Stimulated activated CD4-positive, alpha-beta T cell treated with anti-CD3 and anti-CD28 coated beads, TNF-alpha, amount 100 ng/mL, for 24 hours (primary cell): ENCODE data around the gene MNT.

Source experiments
- DNase-seq, 3 experiments: peaks; one replicate each; pipeline ENCODE4 v3.0.0-alpha.2; 2020; ENCODE audit warnings: low read depth in 3 of 3

MNT gene

DNA sequence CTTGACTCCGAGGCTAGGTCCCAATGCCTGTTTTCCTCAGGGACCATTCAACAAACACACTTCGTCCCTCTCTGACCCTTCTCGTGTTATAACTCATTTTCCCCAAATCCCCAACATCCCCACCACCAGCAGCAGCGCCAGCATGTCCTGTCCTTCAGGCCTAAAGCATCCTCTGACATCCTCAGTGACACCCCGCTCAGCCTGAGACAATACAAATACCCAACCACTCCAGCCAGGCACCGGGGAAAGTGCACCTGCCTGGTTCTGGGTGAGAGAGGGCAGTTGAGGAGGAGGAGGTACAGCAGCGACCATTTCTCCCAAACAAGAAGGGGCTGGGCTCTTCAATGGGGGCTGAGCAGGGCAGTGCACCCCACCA, 4.7 kb downstream of the MNT start:
- DNase-seq = no peak

DNA sequence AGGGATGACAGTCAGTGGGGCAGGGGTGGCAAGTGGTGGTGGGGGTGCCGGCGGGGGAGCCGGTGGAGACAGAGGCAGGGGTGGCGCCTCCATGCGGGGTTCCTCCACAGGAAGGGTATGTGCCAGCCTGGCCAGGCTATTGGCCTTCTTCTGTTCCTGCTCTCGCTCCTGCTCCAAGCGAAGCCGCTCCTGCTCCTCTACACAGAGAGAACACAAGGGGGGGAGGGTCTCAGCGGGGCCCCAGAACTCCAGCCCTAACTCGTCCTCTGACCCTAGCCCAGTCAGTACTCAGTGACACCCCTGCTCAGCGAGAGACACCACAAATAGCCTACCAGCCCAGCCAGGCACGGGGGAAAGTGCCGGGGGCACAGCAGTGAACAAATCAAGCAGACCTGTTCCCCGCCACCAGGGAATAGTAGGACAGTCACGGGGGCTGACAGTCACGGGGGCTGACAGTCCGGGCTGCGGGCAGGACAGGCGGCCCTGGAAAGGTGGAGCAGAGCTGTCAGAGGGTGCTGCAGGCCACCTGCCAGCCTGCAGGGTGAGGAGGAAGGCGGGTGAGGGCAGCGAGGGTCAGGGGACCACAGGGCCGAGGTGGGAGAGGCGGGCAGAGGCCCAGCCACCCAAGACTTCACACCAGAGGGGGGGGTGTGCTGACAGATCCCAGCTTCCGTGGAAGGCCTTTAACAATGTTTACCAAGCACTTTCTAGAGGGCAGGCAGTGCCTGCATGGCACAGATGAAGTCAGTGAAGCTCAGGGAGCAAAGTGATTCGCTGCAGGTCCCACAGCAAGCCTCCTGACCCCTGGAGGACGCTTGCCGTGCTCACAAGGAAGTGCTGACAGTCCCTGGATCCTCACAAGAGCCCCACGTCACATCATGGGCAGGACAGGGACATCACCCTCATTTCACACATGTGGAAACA, 5.3 kb downstream of the MNT start:
- no peak for DNase-seq

DNA sequence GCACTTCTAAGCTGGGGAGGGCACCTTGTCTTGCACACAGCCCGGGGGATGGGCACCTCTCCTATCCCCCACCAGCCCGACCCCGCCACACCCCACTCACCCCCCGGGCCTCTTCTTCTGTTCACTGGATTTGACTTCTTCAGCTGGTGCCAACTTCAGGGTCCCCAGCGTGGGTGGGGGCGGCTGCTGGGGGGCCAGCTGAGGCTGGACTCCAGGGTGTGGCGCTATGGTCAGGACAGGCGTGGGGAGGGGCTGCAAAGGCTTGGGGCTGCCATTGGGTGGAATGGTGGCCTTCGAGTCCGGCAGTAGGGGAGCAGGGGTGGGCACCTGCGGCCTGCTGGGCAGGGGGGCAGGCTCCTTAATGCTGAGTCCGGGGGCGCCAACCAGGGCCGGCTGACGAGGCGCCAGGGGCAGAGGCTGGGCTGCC, 6.1 kb downstream of the MNT start:
- no peak for DNase-seq

DNA sequence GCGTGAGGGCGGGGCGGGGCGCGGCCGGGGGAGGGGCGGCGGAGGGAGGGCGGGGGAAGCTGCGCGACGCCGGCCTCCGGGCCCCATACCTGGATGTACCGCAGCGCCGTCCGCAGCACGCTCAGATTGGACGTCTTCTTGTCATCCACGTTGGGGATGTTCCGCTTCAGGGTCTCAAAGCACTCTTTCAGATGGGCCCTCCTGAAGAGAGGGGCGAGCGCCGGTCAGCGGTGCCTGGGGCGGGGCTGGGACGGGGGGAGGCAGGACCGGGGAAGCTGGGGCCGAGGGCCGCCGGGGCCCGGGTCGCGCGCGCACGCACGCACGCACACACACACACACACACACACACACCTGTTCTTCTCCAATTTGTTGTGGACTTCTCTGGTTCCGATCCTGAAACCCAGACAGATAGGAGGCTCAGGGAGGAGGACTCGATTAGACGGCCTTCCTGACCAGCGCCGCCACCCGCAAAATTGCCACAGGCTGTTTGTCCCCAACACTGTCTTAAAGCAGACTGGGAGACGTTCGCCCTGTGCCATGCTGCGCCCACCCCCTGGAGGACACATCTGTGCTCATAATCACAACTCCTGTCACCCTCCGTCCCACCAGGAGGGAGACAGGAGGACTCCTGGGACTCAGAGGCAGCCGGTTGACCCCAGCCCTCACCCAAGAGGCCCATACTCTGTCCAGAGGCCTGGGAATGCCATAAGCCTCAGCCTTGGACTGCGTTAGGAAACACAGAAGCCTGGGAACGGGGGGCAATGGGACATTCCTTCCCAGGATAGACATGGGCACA, 6.7 kb downstream of the MNT start:
- no peak for DNase-seq

DNA sequence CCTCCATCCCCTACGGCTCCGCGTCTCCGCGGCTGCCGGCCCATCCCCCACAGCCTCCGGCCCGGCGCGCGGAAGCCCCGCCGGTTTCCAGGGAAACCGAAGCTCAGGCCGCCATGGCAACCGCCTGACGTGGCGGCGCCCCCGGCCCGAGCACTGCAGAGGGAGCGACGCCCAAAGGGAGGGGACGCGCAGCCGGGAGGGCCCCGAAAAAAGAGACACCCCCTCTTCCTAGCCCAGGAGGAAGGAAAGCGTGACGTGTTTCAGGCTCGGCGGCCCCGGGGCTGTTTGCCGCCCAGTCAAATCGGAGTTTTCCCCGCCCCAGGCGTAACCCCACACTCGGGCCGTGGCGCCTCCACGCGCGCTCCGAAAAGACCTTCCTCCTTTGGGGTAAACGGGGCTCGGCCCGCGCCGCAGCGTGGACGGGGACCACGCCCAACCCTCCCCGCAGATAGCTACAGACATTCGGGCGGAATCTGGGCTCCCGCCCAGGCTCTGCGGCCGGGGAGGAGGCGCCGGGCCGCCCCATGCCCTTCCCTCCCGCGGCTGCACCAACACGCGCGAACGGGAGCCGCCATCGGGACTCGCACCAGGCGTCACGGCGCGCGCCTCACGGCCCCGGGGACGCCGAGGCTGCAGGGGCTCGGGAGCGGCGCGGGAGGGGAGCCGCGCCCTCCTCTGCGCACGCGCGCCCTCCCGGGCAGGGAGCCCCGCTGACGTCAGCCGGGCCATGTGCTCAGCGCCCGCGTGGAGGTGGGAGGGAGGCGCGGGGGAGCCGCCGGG, 7.5 kb downstream of the MNT start:
- peak; percentile 75 to 87 (median 80) for DNase-seq

DNA sequence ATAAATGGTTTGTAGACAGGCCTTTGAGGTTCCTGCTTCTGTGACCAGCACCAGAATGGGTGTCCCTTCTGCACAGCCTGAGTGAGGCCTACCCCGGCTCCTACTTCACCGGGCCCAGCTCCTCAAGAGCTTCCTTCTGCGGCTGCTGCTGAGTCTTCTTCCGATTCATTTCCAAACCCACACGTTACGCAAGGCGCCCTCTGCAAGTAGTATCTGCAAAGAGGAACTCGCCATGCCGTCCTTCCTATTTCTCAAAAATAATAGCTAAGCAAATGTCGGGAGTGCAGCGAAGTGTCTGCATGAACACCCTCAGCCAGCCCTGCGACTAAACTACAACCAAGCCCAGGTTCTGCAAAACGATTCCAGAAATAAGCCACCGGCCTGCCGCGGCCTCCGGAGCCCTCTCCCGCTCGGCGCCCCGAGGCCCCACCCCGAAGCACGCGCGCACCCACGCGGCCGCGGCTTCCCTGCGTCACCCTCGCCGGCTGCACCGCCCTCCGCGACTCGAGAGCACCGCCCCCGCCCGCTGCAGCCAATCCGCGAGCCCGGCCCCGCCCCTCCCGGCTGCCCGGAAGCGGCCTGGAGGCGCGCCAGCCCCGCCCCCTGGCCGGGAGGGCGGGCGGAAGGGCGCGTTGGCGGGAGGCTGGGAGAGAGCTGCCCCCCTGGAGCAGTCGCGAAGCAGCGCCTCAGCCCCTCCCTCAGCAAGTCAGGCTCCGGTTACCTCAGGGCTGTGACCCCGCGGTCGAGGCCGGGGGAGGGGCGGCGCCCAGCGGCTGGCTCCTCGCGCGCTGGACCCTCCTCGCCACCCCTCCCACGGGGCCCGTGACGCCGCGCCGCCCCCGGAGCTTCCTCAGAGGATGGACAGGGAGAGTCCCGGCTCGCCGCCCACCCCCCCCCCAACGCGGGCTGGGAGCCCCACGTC, 8.3 kb downstream of the MNT start:
- DNase-seq = peak; percentile 96 to 98 (median 97)

DNA sequence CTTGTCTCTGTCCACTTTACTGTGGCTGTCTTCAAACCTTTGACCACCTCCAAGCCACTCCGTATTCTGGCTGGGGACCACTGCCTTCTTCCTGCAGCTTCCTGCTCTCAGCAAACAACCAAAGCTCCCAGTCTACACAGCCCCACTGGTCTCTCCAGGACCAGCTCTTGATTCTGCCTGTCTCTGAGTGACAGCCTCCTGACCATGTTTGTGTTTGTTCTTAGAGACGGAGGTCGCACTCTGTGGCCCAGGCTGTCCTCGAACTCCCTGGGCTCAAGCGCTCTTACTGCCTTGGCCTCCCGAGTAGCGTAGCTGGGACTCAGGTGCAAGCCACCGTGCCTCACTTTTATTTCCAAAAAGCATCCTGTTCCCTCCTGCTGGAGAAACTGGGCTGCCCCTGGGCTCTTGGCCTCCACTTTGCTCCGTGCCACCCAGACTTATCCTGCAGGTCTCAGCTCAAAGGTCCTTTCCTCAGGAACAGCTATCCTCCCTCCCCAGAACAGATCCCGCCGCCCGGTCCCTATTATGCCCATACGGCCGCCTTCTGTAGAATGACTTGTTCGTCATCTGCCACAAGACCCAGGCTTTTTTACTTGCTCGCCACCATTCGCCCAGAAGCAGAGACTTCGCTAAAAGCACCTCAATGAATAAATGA, 9.1 kb downstream of the MNT start:
- no peak for DNase-seq

DNA sequence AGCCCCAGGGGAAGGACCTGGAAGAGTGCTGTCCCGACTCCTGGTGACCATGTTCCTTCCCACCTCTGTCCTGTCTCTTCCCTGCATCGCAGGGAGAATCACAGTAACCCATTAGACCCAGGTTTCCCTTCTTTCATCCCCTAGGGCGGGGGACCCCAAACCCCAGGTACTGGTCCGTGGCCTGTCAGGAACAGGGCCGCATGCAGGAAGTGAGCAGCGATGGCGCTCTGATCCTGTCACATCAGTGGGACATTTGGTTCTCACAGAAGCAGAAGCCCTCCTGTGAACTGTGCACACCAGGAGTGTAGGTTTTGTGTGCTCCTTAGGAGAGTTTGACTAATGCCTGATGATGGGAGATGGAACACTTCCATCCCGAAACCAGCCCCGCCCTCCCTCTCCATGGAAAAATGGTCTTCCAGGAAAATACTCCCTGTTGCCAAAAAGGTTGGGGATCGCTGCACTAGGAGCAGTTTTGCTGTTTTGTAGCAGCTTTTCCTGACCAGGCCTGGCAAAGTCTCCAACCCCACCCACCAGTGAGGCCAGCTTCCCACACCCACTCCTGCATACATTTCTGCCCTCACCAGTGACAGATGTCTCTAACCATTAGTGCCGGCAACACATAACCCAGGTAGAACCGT, 10.5 kb downstream of the MNT start:
- no peak for DNase-seq

DNA sequence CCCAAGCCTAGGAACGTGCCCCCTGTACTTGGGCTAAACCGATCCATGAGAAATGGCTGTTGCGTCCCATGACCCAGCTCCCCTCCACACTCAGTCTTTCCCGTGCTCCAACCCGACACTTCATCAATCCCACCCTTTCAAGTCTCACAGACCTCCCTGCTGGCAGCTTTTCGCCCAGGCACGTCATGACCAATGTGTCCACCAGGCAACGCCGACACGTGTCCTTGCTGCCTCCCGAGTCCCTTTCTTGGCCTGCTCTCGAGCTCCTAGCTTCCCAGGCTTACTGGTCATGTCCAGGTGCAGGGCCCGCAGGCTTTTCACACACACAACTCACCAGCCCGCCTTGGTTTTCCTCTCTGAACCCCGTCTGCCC, 12.2 kb downstream of the MNT start:
- no peak for DNase-seq

DNA sequence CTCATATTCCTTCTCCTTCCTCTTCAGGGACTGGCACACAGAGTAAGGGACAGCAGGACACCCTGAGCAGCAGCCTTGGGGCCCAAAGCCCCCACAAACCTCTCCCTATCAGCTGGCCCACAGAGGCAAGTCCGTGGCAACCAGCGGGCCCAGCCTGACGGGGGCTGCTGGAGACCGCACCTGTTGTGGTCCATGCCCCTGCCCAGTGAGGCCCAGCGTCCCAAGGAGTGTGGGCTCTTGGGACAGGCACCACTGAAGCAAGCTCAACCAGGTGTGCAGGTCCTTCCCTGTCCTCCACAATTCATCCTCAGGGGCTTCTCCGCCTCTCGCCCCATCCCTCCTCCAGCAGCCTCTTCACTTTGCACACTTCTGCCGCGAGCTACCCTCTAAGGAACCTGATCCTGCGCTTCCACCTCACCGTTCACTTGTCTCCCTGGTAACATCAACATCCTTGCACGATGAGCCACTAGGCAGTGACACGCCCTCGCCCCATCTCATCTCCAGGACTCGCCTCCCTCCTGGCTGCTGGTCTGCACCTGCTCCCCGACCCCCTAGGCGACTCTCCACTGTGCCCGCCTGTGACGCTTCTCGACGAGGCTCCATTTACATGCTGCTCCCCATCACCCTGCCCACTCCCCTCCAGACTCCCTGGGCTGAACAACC, 12.7 kb downstream of the MNT start:
- DNase-seq = no peak

DNA sequence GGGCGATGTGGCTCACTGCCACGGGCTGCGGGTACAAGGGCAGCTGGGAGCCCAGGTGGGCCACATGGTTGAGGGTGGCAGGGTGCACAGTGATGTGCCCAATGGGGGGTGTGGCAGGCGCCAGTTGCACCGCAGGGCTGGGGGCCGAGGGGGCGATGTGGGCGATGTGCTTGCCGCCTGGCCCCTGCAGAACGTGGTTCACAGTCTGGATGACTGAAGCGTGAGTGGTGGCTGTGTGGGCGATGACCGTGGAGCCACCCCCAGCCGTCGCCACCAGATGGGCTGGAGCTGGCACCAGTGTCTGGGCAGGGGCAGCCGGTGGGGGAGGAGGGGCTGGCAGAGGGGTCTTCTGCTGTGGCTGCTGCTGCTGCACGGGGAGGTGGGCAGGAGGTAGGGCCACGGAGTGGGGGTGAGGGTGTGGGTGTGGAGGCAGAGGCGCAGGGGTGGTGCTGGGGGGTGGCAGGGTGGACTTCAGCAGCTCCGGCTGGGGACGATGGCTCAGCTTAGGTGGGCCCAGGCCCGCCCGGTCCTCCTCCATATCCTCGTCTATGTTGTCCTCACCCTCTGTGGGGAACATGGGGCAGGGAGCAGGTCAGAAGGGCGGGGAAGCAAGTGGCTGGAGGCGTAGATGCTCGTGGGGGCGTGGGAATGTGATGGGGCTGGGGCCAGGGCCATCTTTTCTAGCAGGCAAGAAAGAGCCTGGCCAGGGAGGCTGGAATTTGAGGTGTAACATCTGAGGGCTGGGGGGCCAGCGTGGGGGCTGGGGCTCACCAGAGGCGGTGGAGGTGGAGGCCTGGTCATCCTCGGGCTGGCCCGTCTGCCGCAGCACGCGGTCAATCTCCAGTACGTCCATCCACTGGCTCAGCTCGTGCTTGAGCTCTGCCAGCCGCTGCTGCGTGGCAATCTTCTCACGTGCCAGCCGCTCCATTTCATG, 13.5 kb downstream of the MNT start:
- no peak for DNase-seq

DNA sequence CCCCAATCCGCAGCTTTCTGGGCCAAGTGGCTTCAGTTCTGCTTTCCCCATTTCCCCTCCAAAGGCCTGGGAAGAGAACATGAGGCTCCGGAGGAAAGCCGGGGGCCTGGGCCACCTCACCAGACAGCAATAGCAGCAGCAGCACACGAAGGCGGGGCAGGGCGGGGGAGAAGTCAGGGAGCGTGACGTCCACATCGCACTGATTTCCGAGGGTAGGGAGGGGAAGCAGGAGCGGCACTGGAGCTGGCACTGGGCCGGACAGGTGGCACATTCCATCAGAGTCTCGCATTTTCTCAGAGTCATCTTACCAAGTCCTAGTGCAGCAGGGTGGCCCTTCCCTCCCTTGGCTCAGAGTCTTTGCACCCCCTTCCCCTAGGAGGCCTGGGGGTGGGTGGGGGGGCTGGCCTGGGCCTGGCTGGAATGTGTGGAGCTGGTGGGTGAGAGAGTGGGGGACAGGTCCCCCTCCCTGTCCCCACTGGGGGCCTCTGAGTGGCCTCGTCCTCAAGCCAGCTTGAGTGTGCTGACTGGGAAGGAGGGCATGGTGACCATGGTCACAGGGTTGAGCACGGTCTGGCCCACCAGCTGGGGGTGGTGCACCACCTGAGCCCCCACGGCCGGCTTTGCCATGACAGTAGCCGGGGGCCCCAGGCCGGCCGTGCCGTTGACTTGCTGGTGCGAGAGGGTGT, 14.3 kb downstream of the MNT start:
- DNase-seq = no peak

DNA sequence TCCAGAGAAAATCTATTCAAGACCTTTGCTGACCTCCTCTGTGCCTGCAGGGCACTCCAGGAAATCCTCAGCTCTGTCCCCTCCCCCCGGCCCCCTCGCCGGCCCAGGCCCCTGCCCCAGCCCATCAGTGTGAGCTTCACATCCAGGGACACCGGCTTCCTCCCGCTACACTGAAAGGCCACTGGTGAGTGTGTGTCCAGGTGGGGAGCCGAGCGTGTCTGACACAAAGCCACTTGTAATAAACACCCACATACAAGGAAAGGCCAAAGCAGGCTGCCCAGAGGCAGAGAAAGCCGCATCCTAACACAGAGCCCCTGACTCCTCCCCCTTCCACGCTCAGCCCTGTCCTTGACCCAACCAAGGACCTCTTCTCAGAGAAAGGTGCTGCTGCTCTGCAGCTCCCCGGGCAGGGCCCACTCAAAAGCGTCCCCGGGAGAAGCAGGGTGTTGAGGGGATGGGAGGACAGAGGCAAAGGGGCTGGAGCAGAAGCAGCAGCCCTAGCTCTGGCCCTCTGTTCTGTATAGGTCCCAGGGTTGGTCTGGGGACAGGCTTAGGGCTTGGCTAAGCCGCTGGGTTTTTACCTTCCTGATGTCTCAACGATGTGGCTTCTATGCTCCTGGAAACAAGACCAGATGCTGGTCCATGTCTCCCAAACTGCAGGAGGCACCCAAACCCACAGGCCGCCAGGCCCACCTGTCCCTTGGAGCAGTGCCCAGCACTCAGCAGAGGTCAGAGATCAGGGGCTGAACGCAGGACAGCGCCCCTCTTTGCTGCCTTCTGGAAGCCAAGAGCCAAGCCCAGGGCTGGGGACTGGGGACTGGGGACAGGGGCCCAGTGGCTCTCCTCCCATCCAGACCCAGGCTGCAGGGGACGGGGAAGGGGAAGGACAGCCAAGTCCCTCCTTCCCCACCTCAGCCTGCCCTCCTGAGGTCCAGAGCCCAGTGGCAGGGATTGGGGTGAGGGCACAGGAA, 15.3 kb downstream of the MNT start:
- no peak for DNase-seq

DNA sequence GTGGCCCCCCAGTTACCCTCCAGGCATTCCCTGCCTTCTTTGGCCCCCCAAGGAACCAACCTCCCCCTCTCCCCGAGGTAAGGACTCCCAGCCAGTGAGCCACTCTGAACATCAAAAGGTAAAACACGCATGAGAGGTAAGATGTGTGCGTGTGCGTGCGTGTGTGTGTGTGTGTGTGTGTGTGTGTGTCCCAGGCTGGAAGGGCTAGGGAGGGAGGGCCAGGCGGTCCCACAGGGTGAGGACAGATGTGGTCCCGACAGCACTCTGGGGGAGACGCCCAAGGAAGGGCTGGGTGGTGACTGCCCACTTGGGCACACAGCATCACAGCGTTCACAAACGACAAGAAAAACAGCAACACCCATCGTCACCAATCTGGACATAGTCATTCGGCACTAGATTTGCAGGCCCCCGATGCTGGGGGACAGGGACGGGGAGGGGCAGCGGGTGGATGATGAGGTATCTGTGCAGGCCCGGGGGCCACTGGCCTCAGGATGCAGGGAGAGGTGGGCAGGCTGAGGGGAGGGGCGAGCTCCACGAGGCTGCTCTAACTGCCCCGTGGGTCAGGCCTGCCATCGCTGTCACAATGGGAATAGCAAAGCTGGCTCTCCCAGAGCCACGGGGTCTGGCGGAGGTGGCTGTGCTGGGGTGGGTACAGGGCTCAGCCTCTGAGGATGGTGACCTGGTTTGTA, 16.3 kb downstream of the MNT start:
- no peak for DNase-seq

DNA sequence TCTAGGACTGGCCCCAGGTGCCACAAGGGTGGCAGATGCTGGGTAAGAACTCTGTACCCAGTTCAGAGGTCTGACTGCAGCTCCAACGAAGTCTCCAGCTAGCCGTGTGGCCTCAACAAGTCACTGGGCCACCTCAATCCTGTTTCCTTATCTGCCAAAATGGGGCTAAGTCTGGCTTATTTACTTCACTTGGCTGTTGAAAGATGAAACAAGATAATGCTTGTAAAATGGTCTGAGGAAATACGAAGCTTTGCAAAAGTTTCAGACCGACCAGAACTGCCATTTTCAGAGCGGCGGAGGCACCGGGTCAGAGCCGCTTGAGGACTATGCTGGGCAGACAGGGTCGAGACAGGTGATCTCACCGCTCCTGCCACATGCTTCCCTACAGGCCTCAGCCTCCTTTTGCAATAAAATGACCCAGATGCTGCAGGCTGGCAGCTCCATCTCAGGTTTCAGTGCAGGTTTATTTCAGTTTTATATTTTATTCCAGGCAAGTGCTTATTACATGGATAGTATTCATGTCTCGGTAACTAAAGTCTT, 17.2 kb downstream of the MNT start:
- no peak for DNase-seq
